HUDEP-2 (cell line): ENCODE results near the gene WNT16.

Experiments
- DNase-seq, 76 experiments: peaks; one replicate each; lab custom pipeline; 2025; ENCODE audit not compliant: unreplicated experiment in 76 of 76; lab: John Stamatoyannopoulos, UW

Gene WNT16

GRCh38 chr7:121388950-121389349, 60.1 kb downstream of the WNT16 start:
- DNase-seq = no peak

- no peak for DNase-seq
Observed at GRCh38 chr7:121390109-121390508, 61.3 kb downstream of the WNT16 start.

- no peak for DNase-seq
Observed at GRCh38 chr7:121390617-121391016, 61.8 kb downstream of the WNT16 start.
